NCI-H1417 treated with DMSO at 0.1 percent for 48 hours (cell line): ENCODE data around the gene C16orf96.

ENCODE experiments used
- DNase-seq: peaks from one replicate; lab custom pipeline; 2025; lab: John Stamatoyannopoulos, UW

C16orf96 gene

GRCh38 chr16:4525634-4526277 is 30.4 kb upstream of the C16orf96 start:
- no peak for DNase-seq

DNA sequence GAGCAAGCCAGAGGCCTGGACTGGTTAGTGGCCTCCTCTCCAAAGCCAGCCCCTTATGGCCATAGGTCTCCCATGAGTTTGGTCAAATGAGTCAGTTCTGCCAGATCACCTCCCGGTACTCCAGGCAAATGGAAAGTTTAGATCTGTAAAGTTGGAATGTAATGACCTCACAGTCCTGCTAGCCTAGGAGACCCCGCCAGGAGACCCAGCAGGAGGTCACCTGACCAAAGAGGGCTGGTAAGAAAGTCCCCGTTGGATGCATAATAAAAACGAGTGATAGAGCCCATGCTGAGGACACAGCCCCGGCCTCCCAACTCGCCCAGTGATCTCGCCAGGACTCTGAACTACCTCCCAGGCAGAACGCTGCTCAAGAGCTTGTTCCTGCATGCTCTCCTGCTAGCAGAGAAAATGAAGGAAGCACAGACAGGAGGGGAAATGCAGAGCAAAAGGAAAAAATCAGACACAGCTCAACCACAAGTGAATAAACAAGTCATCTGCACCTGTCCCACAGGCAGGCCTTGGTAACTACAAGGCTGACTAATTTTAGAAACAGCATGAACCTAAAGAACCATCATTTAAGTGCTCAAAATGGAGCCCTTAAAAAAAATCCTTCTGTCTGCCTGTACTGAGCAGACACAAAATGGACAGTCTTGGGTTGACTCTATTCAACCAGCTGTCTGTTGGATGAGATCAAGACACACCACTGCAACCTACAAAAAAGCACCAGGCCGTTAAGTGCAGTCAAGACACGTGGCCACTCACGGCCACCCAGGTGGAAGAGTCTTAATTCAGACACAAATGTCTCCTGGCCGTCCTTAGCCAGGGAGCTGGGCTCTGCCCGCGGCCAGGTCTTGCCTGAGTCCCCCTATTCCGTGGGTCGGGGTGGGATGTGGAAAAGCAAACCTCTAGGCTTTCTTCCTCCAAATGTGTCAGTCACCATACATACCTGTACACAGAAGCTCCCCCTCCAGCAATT is 26.8 kb upstream of the C16orf96 start:
- DNase-seq: no peak

DNA sequence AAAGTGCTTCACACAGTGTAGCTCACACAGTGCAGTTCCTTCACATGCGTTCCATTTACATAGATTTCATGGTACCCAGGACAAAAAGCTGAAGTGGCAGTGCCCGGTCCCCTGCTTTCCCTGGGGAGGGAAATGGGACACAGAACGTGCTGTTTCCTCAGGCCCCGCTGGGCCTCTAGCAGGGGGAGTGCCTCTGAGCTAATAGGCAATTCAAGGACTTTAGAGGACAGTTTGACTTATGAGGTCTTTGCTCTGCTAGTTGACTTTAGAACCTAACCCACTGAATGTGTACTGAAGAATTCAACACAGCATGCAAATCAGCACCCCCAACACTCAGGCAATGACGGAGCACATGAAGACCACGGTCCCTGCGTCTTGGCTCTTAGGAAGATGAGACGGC is 24.3 kb upstream of the C16orf96 start:
- DNase-seq: no peak

DNA sequence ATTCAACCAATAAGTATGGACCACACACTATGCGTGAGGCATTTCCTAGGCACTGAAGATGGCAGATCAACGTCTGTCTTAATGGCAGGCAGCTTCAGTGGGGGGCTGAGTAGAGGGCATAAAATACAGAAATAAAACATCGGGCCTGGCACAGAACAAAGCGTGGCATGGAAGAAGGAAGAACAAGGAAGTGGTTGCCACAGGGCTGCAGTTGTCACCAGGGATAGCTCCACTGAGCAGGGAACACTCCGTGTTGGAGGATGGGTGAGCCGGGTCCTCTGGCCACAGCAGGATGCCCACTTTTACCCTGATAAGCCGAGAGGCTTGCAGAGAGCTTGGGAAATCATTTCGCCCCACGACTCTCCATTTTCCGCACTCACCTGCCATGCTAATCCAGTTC is 23.9 kb upstream of the C16orf96 start:
- no peak for DNase-seq

GRCh38 chr16:4533490-4533889 is 22.6 kb upstream of the C16orf96 start:
- DNase-seq: no peak

GRCh38 chr16:4534151-4534790 is 21.9 kb upstream of the C16orf96 start:
- DNase-seq: no peak

DNA sequence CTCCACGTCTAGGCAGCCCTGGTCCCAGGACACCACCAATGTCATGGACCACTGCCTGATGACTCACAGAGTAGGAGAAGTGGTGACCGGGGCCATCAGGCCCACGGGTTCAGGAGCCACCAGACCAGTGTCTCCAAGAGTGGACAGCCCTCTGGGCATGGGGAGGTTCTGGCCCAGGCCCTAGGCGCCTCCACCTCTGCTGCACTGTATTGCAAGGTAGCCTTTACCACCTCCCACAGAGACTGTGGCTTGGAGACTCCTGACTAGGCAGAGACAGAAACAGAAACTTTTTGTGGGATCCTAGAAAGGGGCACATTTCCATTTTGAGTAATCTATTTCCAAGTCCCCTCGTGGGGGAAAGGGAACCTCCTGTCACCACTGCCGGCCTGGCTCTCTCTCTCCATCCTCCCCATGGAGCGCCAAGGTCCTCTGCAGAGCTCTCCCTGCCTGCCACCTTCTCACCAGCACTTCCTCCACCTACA is 20.5 kb upstream of the C16orf96 start:
- DNase-seq: no peak

DNA sequence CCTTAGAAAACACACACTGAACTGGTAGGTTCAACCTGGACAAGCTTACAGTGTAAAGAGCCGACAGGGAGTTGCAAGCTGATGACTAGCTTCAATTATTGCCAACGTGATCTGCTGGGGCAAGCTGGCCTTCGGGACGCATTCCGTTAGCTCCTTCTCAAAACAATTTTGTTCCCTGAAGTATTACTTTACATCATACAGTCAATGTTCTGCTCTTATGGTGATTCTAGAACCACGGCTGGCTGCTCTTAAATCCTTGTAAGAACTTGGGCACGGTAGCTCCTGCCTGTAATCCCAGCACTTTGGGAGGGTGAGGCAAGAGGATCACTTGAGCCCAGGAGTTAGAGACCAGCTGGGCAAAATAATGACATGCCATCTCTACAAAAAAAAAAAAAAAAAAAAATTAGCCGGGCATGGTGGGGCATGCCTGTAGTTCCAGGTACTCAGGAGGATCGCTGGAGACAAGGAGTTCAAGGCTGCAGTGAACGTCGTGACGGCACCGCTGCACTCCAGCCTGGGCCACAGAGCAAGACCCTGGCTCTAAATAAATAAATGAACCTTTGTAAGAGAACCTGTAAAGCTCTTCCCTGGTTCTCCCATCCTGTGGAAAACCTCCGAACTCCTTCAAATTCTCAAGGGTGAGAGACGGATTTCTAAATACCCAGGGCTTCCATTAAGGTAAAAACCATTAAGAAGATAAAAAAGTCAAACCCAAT is 19.6 kb upstream of the C16orf96 start:
- DNase-seq: no peak

DNA sequence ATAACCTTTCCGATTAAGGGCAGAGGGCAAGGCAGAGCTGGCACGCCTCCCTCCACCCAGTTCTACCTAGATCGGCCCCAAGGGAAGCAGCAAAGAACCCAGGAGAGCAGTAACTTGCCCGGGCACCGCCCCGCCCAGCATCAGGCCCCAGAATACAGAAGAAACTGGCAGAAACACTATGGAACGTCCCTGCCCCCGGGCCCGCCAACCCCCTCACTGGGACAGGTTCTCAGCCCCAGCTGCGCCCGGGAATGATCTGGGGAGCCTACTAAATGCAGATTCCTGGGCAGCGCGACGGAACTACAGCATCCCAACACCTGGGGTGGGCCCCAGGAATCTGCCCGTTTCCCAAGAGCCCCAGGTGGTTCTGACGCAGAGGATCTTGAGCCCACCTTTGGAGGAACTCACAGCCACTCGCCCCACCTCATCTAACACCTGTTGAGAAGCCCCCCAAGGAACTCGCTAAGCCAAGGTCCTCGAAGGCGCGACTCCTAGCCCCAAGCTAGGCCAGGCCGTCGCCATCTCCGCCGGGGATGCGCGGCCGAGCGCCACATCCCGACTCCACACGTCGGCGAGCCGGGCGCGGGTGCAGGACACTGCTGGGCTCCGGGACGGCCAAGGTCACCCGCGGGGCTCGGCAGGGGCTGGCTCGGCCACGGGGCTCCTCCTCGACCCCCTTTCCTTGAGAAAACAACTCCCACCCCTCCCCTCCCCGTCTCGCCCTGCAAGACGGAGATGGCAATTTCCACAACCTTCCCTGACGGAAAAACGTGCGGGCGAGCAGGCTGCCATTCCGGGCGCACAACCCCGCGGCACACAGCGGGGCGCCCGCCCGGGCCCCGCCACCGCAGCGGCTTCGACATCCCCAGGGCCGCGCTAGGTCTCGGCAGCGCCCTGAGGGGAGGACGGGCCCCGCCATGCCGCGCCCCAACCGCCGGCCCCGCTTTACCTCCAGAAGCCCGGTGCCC is 18.5 kb upstream of the C16orf96 start:
- no peak for DNase-seq

- peak; percentile 66 for DNase-seq
These were observed 17.5 kb upstream of the C16orf96 start, which contains the start of gene CDIP1 for GRCh38 chr16:4538350-4539235. Gene CDIP1 (minus strand): TSS chr16:4538773. CDS start chr16:4514130, 24,643 bp downstream.

- DNase-seq: no peak
These were observed 16.3 kb upstream of the C16orf96 start for GRCh38 chr16:4539716-4540284.

DNA sequence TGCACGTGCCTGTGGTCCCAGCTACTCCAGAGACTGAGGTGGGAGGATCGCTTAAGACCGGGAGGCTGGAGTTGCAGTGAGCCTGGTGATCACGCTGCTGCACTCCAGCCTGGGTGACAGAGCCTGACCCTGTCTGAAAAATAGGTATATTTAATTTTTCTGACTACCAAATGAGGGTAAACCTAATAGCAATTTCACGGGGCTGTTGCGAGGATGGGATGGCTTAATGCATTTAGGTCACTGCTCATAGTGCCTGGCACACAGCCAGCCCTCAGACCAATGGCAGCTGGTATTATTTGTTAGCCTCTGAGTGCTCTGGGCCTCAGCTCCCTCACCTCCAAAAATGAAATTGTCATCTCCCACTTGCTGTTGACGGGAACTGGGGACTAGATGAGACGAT is 11.7 kb upstream of the C16orf96 start:
- no peak for DNase-seq

GRCh38 chr16:4548124-4548523 is 8.0 kb upstream of the C16orf96 start:
- no peak for DNase-seq

DNA sequence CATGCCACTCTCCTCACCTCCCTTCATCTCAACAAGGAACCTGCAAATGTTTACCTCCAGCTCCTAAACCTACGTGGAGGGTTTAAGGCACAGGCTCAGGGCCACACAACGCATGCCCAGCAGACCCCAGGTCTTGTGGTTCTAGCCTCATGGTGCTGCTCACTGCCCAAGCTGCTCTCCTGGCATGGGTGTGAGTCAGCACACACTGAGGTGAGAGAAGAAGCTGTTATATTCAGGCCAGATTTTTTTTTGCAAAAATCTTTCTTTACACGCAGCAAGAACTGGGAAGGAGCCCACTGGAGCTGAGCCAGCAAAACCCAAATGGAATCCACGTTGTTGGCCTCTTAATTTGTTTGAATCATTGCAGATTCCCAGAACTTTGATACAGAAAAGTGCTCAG is 5.5 kb upstream of the C16orf96 start:
- no peak for DNase-seq

GRCh38 chr16:4552541-4552940 is 3.6 kb upstream of the C16orf96 start:
- no peak for DNase-seq

DNA sequence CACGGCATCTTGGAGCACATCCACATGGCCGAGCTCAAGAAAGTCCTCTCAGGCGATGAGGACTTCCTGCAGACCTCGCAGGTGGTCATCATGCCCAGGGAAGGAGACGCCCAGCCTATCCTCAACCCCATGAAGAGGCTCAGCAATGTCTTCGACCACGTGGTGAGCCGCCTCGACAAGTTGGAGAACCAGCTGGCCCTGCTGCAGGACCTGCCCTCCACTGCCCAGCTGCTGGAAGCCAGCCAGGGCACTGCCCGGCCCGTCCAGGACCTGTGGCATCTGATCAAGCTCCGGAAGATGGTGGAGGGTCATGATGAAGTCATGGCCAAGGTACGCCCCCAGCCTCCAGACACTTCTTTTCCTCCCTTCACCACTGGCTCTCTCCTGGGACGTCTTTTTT is 440 bp downstream of the C16orf96 start:
- no peak for DNase-seq

DNA sequence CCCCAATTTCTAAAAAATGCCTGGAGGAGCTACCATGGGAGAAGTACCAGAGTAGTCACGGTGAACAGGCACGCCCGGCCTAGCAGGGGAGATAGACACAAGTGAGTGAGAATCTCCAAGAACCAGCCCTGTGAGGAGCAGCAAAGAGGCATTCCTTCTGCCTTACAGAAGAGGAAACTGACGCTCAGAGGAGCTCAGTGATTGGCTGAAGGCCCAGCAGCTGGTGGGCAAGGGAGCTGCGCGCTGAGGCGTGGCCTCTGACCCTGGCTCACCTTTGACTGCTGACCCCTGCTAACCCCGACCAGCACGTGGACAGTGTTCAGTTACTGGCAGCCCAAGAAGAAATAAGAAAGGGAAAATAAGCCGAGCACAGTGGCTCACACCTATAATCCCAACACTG is 1.8 kb downstream of the C16orf96 start:
- no peak for DNase-seq

GRCh38 chr16:4561596-4561995 is 5.5 kb downstream of the C16orf96 start:
- no peak for DNase-seq

- DNase-seq: no peak
These were observed 8.6 kb downstream of the C16orf96 start for GRCh38 chr16:4564661-4565267.
